Urothelium cell line (cell line): ENCODE results near the gene PTPRG.

Experiments
- DNase-seq: peaks from one replicate; pipeline ENCODE4 v3.0.0; 2011; ENCODE audit warnings: low spot score, mixed read lengths
- FAIRE-seq: peaks from 2 replicates; lab custom pipeline; 2011; peaks lifted over from hg19 to GRCh38; lab: Jason Lieb, UNC

The PTPRG gene

GRCh38 chr3:61788623-61789507 lies 227.5 kb downstream of the PTPRG start:
- DNase-seq: no peak
- FAIRE-seq: no peak

GRCh38 chr3:61789861-61790260 lies 228.5 kb downstream of the PTPRG start:
- no peak for DNase-seq
- no peak for FAIRE-seq

GRCh38 chr3:61790411-61790810 lies 229.0 kb downstream of the PTPRG start:
- no peak for DNase-seq
- FAIRE-seq: no peak

- no peak for DNase-seq
- no peak for FAIRE-seq
These were observed 231.7 kb downstream of the PTPRG start for GRCh38 chr3:61793056-61793455.

GRCh38 chr3:61793521-61793920 lies 232.2 kb downstream of the PTPRG start:
- DNase-seq (no peak), FAIRE-seq (no peak)

- DNase-seq: no peak
- no peak for FAIRE-seq
These were observed 233.0 kb downstream of the PTPRG start for GRCh38 chr3:61794341-61794740.

GRCh38 chr3:61794961-61795360 lies 233.6 kb downstream of the PTPRG start:
- DNase-seq (no peak), FAIRE-seq (no peak)

- DNase-seq: no peak
- no peak for FAIRE-seq
These were observed 234.8 kb downstream of the PTPRG start for GRCh38 chr3:61796088-61796680.

GRCh38 chr3:61796911-61797310 lies 235.5 kb downstream of the PTPRG start:
- no peak for FAIRE-seq

GRCh38 chr3:61802772-61803171 lies 241.4 kb downstream of the PTPRG start:
- no peak for DNase-seq
- FAIRE-seq: no peak

More at GRCh38 chr3:61796911-61797310, 235.5 kb downstream of the PTPRG start:
- DNase-seq: no peak

- no peak for DNase-seq
- no peak for FAIRE-seq
These were observed 242.6 kb downstream of the PTPRG start for GRCh38 chr3:61803983-61804382.

- DNase-seq (no peak), FAIRE-seq (no peak)
These were observed 243.4 kb downstream of the PTPRG start for GRCh38 chr3:61804782-61805181.

GRCh38 chr3:61805510-61806080 lies 244.2 kb downstream of the PTPRG start:
- DNase-seq (no peak), FAIRE-seq (no peak)

- FAIRE-seq: no peak
- no peak for DNase-seq
These were observed 245.4 kb downstream of the PTPRG start for GRCh38 chr3:61806810-61807209.

GRCh38 chr3:61807865-61808276 lies 246.5 kb downstream of the PTPRG start:
- FAIRE-seq (no peak), DNase-seq (no peak)

GRCh38 chr3:61808526-61808925 lies 247.2 kb downstream of the PTPRG start:
- FAIRE-seq: no peak
- no peak for DNase-seq

- FAIRE-seq: no peak
- no peak for DNase-seq
These were observed 247.6 kb downstream of the PTPRG start for GRCh38 chr3:61808999-61809398.

GRCh38 chr3:61809879-61810278 lies 248.5 kb downstream of the PTPRG start:
- FAIRE-seq (no peak), DNase-seq (no peak)

- FAIRE-seq (no peak), DNase-seq (no peak)
These were observed 249.7 kb downstream of the PTPRG start for GRCh38 chr3:61810953-61811497.

GRCh38 chr3:61811652-61812051 lies 250.3 kb downstream of the PTPRG start:
- DNase-seq: no peak
- no peak for FAIRE-seq

- DNase-seq (no peak), FAIRE-seq (no peak)
These were observed 250.7 kb downstream of the PTPRG start for GRCh38 chr3:61812085-61812484.

- FAIRE-seq: no peak
- no peak for DNase-seq
These were observed 251.1 kb downstream of the PTPRG start for GRCh38 chr3:61812517-61812916.
